Parathyroid adenoma (tissue), 2 donors: Measurements from ENCODE around the gene LRRC32.

Experiments used
- H2AFZ ChIP-seq: fragments of 300-600 bp; sonication (generic); one replicate; pipeline ENCODE4 v1.7.0; 2017; ENCODE audit warnings: antibody characterized with exemption, mild to moderate bottlenecking
- H3K27ac ChIP-seq: fragments of 300-600 bp; sonication (generic); one replicate; pipeline ENCODE4 v1.7.0; 2017
- H3K27me3 ChIP-seq: fragments of 300-600 bp; sonication (generic); one replicate; pipeline ENCODE4 v1.7.0; 2017; ENCODE audit warnings: low read length; ENCODE audit not compliant: control insufficient read depth, insufficient read depth
- H3K36me3 ChIP-seq: fragments of 300-600 bp; sonication (generic); one replicate; pipeline ENCODE4 v1.7.0; 2017; ENCODE audit warnings: low read length; ENCODE audit not compliant: control insufficient read depth, insufficient read depth
- H3K4me1 ChIP-seq: fragments of 300-600 bp; sonication (generic); one replicate; pipeline ENCODE4 v1.7.0; 2017; ENCODE audit warnings: control low read depth
- H3K4me2 ChIP-seq: fragments of 300-600 bp; sonication (generic); one replicate; pipeline ENCODE4 v1.7.0; 2017; ENCODE audit warnings: low read length
- H3K4me3 ChIP-seq: fragments of 300-600 bp; sonication (generic); one replicate; pipeline ENCODE4 v1.7.0; 2017; ENCODE audit warnings: low read depth, low read length
- H3K79me2 ChIP-seq: fragments of 300-600 bp; sonication (generic); one replicate; pipeline ENCODE4 v1.7.0; 2017; ENCODE audit warnings: control low read depth
- H3K9ac ChIP-seq: fragments of 300-600 bp; sonication (generic); one replicate; pipeline ENCODE4 v1.7.0; 2017; ENCODE audit warnings: mild to moderate bottlenecking
- H3K9me3 ChIP-seq: fragments of 300-600 bp; sonication (generic); one replicate; pipeline ENCODE4 v1.7.0; 2017; ENCODE audit warnings: low read length; ENCODE audit not compliant: control insufficient read depth
- TF ChIP-seq, protein P1 (sequence below): fragments of 300-600 bp; sonication (generic); IDR thresholded peaks from one replicate; pipeline ENCODE4 v1.7.0; 2017; ENCODE audit warnings: antibody characterized with exemption, mild to moderate bottlenecking
- donor health status: primary hyperparathyroidism.

Gene LRRC32

GRCh38 chr11:76666830-76667229, 3.7 kb downstream of the LRRC32 start:
- TF ChIP-seq, protein P1, sequence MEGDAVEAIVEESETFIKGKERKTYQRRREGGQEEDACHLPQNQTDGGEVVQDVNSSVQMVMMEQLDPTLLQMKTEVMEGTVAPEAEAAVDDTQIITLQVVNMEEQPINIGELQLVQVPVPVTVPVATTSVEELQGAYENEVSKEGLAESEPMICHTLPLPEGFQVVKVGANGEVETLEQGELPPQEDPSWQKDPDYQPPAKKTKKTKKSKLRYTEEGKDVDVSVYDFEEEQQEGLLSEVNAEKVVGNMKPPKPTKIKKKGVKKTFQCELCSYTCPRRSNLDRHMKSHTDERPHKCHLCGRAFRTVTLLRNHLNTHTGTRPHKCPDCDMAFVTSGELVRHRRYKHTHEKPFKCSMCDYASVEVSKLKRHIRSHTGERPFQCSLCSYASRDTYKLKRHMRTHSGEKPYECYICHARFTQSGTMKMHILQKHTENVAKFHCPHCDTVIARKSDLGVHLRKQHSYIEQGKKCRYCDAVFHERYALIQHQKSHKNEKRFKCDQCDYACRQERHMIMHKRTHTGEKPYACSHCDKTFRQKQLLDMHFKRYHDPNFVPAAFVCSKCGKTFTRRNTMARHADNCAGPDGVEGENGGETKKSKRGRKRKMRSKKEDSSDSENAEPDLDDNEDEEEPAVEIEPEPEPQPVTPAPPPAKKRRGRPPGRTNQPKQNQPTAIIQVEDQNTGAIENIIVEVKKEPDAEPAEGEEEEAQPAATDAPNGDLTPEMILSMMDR: no peak
- H3K4me1 ChIP-seq: no peaks in the 10 kb centered on the region
- no peaks in the 10 kb centered on the region for H3K36me3 ChIP-seq
- H3K4me3 ChIP-seq: no peak overlapping the region
- H3K9ac ChIP-seq: no peak overlapping the region
- no peak overlapping the region for H2AFZ ChIP-seq
- H3K79me2 ChIP-seq: no peaks in the 10 kb centered on the region
- H3K4me2 ChIP-seq: peak overlapping the region; percentile 26
- peak overlapping the region; percentile 44 for H3K27ac ChIP-seq
- H3K27me3 ChIP-seq: no peaks in the 10 kb centered on the region
- H3K9me3 ChIP-seq: no peaks in the 10 kb centered on the region

DNA sequence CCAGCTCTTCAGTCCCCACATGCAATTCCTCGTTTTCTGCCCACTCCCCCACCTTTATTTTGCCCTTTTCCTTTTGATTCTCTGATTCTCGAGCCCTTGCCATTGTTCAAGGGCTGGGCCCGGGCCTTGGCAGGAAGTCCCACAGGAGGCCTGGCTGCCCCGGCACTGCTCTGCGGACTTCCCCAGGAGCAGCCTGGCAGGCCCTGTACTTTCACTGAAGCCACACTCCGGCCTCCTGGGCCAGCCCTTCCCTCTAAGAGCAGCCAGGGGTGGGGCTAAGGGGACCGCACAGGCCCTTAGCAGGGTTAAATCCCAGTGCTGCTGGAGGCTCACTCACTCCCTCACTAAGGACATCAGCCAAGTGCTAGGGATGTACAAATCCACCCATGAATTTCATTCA, 4.1 kb downstream of the LRRC32 start:
- peak overlapping the region; percentile 44 for H3K27ac ChIP-seq
- no peaks in the 10 kb centered on the region for H3K9me3 ChIP-seq
- peak overlapping the region; percentile 26 for H3K4me2 ChIP-seq
- H3K27me3 ChIP-seq: no peaks in the 10 kb centered on the region
- H3K79me2 ChIP-seq: no peaks in the 10 kb centered on the region
- no peak overlapping the region for H2AFZ ChIP-seq
- H3K9ac ChIP-seq: no peak overlapping the region
- no peaks in the 10 kb centered on the region for H3K4me1 ChIP-seq
- H3K36me3 ChIP-seq: no peaks in the 10 kb centered on the region
- TF ChIP-seq, protein P1: no peak
- H3K4me3 ChIP-seq: no peak overlapping the region

GRCh38 chr11:76665921-76666351, 4.6 kb downstream of the LRRC32 start:
- no peak overlapping the region for H3K27ac ChIP-seq

DNA sequence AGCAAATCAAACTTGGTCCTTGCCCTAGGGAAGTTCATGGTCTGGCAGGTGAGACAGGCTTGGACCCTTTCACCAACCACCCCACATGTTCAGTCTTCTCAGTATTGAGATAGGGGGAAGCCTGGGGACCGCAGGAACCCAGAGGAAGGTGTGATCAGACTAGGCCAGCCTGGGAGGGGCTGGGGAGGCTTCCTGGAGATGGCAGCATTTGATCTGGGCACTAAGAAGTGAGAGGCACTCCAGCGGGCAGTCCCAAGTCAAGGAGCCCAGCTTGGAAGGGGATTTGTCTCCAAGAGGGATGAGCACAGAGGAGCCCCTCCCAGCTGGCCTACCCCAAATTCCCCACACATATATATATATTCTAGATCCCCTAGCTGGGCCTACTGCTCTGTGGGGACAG, 5.4 kb downstream of the LRRC32 start:
- TF ChIP-seq, protein P1: no peak
- Histone ChIP-seq H3K27ac (no peak overlapping the region), H2AFZ (no peak overlapping the region), H3K4me2 (no peak overlapping the region), H3K4me1 (no peaks in the 10 kb centered on the region), H3K36me3 (no peaks in the 10 kb centered on the region), H3K9me3 (no peaks in the 10 kb centered on the region), H3K79me2 (no peaks in the 10 kb centered on the region), H3K4me3 (no peak overlapping the region), H3K9ac (no peak overlapping the region), H3K27me3 (no peaks in the 10 kb centered on the region)

More at GRCh38 chr11:76665921-76666351, 4.6 kb downstream of the LRRC32 start:
- Histone ChIP-seq H3K4me1 (no peaks in the 10 kb centered on the region), H3K9ac (no peak overlapping the region), H2AFZ (no peak overlapping the region), H3K36me3 (no peaks in the 10 kb centered on the region), H3K27me3 (no peaks in the 10 kb centered on the region), H3K4me3 (no peak overlapping the region), H3K79me2 (no peaks in the 10 kb centered on the region), H3K9me3 (no peaks in the 10 kb centered on the region), H3K4me2 (no peak overlapping the region)
- TF ChIP-seq, protein P1: no peak

- TF ChIP-seq, protein P1: no peak
- H3K4me1 ChIP-seq: no peaks in the 10 kb centered on the region
- no peaks in the 10 kb centered on the region for H3K36me3 ChIP-seq
- H3K27me3 ChIP-seq: no peaks in the 10 kb centered on the region
- no peak overlapping the region for H3K4me3 ChIP-seq
- H3K9me3 ChIP-seq: no peaks in the 10 kb centered on the region
- H3K79me2 ChIP-seq: no peaks in the 10 kb centered on the region
- H3K4me2 ChIP-seq: no peak overlapping the region
- no peak overlapping the region for H3K9ac ChIP-seq
- H2AFZ ChIP-seq: no peak overlapping the region
- H3K27ac ChIP-seq: no peak overlapping the region
Measured at GRCh38 chr11:76664578-76665061, 5.9 kb downstream of the LRRC32 start.
